HG03571 (cell line): ENCODE results near the gene SLC24A2.
"Not testable (repeated sequence)": the region's sequence is repeated elsewhere in the genome, so short reads cannot be mapped to it uniquely, and the experiment has no call there.

Experiments
- ATAC-seq: cut with Tn5 transposase; IDR thresholded peaks from one replicate; pipeline ENCODE4 v1.9.1; 2021; ENCODE audit not compliant: unreplicated experiment

The SLC24A2 gene

DNA sequence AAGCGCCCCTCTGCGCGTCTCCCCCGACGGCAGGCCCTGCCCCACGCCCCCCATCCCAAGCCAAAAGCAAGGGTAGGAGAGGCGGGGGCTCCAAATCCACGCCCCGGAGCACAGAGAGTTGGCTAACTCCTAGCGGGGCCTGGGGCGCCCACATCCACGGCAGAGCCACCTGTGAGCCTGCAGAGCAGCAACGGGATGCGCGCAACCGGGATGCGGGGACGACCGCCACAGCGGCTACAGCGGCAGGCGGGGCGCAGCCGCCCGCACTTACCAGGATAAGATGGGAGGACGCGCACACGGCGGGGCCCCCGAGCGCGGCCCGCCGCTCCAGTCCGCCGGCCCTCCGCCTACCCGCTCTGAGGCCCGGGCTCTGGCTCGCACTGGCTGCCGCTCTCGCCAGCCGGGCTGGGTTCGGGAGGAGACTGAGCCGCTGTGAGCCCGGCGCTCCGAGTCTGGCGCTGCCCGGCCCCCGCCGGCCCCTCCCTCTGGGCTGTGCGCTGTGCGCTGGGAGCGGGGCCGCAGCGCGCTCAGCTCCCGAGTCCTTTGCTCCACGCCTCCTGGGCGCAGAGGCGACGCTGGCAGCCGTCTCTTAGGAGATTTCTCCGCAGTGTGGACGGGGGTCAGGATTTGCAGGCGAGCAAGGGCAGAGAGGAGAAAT is at the start of gene SLC24A2:
SLC24A2 (minus strand) TSS at position 424 of the 658 bp plus-strand sequence.
- ATAC-seq: no peak

DNA sequence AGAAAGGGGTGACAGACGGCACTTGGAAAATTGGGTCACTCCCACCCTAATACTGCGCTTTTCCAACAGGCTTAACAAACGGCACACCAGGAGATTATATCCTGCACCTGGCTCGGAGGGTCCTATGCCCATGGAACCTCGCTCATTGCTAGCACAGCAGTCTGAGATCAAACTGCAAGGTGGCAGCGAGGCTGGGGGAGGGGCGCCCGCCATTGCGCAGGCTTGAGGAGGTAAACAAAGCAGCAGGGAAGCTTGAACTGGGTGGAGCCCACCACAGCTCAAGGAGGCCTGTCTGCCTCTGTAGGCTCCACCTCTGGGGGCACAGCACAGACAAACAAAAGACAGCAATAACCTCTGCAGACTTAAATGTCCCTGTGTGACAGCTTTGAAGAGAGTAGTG is 44.5 kb upstream of the SLC24A2 start:
- not testable (repeated sequence) for ATAC-seq

DNA sequence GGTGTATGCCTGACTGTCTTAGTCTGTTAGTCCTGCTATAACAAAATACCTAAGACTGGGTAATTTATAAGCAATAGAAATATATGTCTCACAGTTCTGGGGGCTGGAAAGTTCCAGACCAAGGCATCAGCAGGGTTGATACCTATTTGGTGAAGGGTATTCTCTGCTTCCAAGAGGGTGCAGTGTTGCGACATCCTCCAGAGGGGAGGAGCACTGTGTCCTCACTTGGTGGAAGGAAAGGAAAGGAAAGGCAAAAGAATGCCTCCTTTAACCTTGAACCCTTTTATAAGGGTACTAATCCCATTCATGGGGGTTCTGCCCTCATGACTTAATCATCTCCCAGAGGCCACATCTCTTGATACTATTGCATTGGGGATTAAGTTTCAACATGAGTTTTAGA is 42.0 kb upstream of the SLC24A2 start:
- ATAC-seq: no peak

DNA sequence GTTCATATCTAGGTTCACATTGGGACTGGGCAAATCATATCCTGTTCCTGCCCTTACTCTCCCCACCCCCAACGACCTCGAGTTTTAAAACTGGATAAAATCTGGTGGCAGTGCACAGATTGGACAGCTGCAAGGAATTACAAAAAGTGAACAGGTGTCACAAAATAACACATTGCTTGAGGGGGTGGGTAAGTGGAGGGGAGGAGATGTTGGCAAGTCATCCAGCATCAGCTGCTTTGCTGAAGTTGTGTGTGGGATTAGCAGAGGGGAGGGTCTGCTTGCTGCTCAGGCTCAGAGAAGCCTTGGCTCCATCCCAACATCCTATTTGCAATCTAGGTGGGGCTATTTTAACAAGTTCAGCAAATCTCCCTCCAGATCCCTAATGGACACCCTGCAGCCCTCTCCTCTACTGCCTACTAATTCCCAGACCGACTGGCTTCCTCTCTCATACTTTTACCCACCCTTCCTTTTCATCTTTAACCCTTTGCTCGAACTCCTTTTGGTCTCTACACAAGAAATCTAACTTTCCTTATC is 39.8 kb upstream of the SLC24A2 start:
- no peak for ATAC-seq

DNA sequence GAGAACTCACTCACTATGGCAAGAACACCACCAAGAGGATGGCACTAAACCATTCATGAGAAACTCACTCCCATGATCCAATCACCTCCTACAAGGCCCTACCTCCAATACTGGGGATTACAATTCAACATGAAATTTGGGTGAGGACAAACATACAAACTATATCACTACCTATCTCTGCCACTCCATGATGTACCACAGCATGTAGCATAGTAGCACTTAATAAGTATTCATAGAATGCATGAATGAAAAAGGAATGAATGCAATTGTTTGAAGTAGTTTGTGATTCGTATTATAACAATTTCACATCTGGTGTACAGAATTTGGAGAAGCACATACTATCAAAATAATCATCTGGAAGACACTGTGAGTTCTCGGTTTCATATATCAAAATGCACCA is 27.9 kb upstream of the SLC24A2 start:
- no peak for ATAC-seq

DNA sequence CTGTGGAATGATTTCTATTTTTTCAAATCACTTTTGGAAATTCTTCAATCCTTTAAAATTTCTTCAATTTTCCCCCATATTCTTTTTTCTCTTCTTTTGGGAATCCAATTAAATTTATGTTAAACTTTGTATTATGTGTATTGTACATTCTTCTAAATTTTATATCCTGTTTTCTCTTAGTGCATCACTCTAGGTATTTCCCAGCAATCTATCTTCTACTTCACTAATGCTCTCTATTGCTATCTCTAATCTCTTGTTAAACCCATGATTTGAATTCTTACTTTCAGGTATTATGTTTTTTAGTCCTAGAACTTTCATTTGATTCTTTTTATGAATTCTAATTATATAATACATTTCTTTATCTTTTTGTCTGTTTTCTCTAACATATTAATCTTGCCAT is 23.4 kb upstream of the SLC24A2 start:
- ATAC-seq: no peak

DNA sequence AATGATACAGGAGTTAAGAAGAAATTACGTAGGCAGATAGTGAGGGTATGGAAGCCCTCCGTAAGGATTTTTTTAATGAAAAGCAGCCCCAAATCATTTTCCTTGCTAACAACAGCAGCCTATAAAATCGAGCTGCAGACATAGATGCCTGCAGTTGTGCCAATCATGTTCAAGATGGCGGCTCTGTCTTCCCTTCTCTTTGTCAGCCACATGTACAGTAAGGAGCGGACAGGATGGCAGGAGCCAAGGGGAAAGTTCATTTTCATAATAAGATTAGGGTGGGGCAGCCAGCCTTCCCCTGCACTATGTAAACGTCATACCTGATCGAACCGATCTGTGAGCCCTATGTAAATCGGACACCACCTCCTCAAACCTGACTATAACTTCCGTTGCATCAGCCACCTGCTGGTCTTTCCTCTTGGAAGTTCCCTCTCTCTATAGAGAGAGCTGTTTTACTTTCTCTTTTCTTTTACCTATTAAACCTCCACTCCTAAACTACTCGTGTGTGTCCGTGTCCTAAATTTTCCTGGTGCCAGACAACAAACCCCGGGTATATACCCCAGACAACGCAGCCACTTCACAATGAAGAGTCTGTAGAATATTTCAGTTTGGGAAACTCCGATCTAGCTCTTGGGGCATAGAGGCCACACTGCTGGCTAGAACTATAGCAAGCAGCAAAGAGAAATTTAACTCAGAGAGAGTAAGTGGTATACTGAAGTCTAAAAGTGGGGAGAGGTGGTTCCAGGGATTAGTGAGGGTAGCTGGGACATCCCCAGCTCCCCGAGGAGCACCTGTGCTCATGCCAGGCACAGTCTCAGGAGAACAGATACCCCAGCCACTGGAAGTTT is 20.8 kb upstream of the SLC24A2 start:
- no peak for ATAC-seq

DNA sequence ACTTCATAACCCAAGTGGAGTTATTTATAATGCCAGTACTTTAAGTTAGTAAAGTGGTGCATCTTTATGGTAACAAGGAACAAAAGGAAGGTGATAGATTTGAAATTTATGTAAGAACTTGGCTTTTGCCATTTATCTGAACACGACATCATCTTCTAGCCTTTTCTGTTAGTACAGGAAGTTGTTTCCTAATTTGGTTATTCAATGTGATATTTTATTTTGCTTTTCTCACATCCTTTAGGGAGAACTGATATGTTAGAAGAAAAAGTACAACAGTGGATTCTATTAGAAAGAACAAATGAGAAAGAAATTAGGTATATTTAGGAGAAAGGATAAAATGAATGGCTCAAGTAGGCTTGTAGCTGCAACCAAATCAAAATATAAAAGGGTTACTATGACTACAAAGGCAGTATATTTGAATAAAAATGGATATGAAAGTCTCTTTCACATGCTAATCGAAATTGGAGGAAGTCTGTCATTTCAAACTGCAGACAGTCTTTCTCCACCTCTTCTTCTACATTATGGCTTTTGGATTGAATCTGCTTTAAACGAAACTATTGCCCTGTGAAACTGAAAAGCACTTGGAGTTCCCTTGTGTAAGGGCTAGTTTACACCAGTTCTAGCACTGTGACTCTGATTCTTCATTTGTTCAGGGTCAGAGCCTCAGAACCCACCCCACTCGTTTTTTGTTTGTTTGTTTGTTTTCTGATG is 18.5 kb upstream of the SLC24A2 start:
- no peak for ATAC-seq

DNA sequence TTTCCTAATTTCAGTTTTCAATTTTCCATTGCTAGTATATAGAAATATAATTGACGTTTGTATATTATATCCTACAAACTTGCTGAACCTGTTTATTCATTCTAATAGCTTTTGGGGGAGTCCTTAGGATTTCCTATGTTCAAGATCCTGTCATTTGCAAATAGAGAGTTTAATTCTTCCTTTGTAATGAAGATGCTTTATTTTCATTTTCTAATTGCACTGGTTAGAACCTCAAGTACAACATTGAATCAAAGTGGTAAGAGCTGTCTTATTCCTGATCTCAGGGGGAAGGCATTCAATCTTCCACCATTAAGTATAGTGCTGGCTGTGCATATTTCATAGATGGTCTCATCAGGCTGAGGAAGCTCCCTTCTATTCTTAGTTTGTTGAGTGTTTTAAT is 15.6 kb upstream of the SLC24A2 start:
- no peak for ATAC-seq

DNA sequence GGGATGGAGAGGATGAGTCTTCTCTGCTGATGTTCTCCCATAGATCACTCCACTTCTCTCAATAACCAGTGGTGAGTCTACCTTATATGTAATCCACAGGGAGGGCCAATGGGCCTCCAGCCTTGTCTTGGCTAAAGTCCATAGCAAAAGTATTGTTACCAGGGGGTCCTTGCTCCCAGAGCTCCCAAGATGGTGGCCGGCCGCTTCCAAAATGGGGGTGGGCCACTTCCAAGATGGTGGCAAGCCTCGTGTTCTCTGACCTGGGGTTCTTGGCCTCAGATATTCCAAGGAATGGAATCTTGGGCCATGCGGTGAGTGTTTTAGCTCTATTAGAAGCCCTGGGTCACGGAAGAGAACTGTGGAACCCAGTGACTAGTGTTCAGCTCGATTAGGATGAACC is 12.0 kb upstream of the SLC24A2 start:
- ATAC-seq: no peak

DNA sequence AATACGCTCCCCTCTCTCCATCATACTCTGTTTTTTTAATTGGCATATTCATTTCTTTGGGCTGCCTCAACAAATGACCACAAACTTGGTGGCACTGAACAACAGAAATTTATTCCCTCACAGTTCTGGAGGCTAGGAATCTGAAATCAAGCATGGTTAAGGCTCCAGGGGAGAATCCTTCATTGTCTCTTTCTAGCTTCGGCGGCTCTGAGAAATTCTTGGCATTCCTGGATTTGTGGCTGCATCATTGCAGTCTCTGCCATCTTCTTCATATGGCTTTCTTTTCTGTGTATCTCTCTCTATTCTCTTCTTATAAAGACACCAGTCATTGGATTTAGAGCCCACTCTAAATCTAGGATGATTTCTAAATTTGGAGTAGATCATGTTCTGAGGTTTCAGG is 10.9 kb upstream of the SLC24A2 start:
- no peak for ATAC-seq

DNA sequence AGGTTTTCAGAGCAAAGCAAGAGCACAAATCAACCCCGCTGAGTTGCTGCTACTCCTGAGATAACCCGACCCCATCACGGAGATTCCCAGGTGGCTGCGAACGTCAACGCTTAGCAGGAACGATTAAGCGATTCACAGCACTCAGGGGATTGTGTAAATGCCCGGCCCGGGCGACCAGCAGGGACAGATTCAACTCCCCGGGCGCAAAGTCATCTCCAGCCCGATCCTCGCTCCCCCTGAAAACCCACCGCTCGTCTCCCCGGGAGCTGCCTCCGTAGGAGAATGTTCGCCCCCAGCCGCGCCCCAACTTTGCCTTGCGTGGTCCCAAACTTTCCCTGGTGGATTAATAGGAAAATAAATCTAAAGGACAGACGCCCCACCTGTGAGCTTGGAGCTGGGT is 685 bp downstream of the SLC24A2 start:
- ATAC-seq: no peak

DNA sequence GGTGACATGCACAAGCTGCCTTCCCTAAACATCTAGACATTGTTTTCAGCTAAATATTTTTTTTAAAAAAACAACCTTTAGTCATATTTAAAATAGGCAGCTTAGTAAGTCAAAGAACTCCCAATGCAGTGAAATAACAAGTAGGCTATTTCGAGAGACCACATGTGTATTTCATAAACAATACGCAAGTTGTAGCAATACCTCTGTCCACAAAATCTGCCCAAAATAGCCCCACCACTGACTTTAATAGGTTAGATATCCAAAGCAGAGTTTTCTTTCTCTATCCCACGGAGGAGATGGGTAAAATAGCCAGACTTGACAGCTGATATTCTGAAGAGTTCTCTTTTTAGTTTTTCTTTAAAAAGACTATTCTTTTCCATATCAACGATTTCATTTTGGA is 1.2 kb downstream of the SLC24A2 start:
- no peak for ATAC-seq

DNA sequence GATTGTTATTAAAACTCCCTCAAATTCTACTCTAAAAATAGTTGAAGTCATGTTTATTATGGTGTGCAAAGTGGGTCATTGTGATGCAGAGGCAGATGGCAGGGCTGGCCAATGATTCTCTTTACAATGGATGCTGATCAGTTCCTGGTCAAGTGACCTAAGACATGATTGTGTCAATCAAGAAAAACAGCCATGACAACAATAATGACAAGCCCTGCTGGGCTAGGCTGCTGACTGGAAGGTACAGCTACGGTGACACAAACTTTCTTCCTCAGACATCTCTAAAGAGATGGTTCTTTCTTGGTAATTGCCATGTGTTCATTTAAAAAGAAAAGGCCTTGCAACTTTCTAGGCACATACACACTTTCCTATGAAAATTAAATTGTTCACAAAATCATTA is 3.6 kb downstream of the SLC24A2 start:
- ATAC-seq: no peak

DNA sequence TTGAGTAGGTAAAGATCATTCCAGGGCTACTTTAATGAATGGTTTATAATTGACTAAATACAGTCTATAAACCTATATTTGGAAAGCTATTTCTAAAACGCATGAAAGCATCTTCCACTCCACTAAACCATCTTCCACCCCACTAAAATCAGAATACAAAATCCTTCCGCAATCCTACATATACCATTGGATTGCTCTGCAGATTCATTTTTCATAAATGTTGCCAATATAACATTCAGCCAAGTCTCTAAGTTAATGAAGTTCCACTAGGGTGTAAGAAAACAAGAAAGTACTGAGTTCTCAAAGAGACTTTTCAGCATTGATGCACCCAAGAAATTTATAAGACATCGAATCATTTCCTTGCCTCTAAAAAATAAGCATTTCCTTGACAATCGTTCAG is 4.7 kb downstream of the SLC24A2 start:
- no peak for ATAC-seq

DNA sequence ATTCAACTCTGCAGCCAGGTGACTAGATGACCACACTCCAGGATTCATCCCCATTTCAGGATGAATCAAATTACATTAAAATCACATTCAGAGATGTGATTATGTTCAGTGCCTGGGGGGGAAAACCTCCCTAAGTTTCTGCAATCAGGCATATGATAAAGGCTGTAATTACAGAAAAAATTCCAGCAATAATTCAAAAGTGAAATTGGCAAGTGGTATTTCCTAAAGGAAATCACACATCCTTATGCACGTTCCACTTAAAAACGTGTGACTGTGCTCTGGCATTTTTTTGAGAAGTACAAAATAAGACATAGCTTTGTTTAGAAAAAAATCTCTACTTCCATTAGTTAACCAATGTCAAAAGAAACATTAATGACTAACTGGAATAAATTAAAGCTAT is 5.3 kb downstream of the SLC24A2 start:
- no peak for ATAC-seq

DNA sequence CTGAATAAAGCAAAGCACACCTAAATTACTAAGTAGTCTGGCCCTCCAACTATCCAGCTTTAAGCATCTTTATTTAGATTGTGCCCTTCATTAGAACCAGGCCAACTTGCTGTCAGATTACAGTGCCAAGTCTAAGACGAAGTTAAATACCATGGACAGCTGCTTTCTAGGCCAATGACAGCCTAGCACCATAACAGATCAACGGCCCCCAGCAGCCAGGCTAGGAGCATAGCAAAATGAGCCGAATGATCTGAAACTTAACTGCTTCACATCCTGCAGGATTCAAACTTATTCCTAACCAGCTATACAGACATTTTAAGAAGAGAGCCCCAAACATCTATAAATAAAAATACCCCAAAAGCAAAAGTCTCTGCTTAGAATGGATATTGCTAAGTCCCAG is 6.8 kb downstream of the SLC24A2 start:
- no peak for ATAC-seq

DNA sequence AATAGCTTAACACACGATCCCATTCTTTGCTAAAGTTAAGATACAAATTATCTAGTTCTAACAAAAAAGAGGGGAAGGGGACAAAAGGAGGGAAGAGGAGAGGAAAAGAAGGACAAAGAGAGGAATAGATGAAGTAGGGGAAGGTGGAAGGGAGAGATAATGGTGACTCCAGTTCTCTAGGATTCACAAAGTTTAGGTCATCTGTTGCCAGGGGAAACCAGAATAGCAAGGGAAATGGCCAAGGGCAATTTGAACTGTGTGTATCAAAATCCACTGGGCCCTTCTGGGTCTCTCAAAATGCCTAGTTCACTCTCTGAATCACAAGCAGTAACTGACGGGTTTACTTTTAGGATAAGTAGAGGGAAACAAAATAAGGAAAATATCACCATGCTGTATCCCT is 7.6 kb downstream of the SLC24A2 start:
- ATAC-seq: no peak

DNA sequence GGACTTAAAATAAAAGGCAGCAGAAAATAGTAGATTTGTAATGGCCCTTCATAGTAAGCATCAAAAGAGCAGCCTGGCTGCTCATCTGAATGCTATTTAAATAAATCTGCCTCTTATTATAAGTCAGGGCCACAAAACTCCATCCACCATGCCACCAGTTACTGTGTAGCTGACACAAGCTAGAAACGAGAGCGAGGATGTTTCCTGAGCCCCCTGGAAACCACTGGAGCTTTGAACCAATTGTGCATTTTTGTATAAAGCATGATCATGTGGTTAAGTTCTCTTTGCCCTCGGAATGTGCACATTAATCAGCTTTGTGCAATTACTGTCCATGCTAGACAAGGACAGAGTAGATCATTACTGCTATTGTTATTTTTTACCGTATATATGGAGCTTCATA is 17.4 kb downstream of the SLC24A2 start:
- ATAC-seq: no peak

DNA sequence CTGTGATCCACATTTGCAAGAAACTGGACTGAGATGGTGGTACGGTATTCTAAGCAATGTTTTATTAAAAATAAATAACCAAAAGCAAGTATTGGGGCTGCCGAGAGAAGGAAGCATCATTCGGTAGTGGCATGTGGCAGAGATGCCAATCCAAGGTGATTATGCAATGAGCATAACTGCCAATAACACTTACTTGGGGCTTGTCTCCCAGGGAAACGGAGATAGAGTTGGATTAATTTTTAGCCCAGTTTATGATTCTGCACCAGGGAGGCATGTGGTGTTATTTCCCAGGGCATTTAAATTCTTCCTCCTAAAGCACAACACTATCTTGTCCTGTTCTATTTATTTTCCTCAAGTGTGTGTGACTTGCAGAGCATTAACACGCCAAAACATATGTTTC is 17.9 kb downstream of the SLC24A2 start:
- no peak for ATAC-seq

DNA sequence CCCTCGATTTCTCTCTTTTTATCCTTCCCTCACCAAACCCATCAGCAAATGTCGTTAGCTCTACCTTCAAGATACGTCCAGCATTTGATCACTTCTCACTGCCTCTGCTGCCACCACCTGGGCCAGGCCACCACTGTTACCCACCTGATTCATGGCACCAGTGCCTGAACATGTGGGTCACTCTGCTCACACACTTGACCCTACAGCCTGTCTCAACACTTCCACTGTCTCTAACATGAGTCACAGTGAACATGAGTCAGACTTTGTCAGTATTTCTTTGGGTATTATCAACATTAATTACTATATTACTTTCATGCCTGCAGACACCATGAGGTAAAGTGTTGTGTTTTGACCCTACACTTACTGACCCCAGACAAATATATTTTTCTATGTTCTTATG is 19.6 kb downstream of the SLC24A2 start:
- no peak for ATAC-seq

DNA sequence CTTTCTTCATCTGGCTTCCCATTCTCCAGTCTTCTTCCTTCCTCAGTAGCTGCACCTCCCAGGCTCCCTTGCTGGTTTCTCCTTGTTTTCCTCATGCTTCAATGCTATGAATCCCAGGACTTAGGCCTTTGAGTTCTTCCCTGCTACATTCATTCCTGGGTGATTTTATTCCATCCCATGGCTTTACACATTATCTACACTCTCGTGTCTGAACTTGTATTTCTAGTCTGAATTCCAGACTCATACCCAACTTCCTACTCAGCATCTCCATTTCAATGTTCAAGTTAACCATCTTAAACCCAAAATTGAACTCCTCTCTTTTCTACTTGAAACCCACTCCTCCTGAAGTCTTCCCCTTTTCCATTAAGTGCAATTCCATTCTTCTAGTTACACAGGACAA is 20.0 kb downstream of the SLC24A2 start:
- ATAC-seq: no peak
